Adrenal gland (tissue), 5 donors: ENCODE measurements around the gene KNTC1.

Source experiments
- POLR2A ChIP-seq, 2 donors: fragments of 450-650 bp; IDR thresholded peaks; one replicate each; pipeline ENCODE4 v1.6.1; 2017; ENCODE audit warnings: antibody characterized with exemption in 2 of 2, mild to moderate bottlenecking in 2 of 2, moderate library complexity in 1 of 2
- TF ChIP-seq, protein P1 (sequence below), 6 experiments: fragments of 450-650 bp in 4 of 6; fragments of 200-600 bp in 2 of 6; sonication (generic) in 1 of 6; IDR thresholded peaks; 1 replicate in 5 of 6; 2 replicates in 1 of 6; pipeline versions ENCODE4 v1.5.1 to v1.8.0; 2016 to 2021; ENCODE audit warnings: antibody characterized with exemption in 6 of 6, mild to moderate bottlenecking in 2 of 6, moderate library complexity in 1 of 6
- donor health status: DM: no; HTN: no; CAD: no.

DNA sequence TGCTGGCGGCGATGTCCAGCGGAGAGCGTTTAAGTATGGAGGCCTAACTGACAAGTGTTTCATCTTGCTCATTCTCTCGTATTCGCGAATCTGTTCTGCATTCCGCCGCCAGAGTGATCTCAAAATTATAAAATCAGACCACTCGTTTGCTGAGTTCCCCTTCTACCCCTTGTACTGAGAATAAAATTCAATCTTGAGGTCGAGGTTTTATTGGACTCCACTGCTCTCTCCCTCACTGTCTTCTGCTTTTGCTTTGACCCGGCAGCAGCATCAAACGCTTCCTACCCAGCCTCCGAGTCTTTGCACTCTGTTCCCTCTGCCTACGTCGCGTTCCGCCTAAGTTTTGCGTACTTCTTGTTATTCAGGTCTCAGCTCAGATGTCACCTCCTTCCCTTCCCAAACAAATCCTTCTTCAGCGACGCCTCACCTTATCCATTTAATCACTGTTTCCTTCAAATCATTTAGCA is 462 bp downstream of the KNTC1 start:
- TF ChIP-seq, protein P1, sequence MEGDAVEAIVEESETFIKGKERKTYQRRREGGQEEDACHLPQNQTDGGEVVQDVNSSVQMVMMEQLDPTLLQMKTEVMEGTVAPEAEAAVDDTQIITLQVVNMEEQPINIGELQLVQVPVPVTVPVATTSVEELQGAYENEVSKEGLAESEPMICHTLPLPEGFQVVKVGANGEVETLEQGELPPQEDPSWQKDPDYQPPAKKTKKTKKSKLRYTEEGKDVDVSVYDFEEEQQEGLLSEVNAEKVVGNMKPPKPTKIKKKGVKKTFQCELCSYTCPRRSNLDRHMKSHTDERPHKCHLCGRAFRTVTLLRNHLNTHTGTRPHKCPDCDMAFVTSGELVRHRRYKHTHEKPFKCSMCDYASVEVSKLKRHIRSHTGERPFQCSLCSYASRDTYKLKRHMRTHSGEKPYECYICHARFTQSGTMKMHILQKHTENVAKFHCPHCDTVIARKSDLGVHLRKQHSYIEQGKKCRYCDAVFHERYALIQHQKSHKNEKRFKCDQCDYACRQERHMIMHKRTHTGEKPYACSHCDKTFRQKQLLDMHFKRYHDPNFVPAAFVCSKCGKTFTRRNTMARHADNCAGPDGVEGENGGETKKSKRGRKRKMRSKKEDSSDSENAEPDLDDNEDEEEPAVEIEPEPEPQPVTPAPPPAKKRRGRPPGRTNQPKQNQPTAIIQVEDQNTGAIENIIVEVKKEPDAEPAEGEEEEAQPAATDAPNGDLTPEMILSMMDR (IDR thresholded peaks at IDR 0.05) = peak in 1 of 6 experiments; percentile 2
- TF ChIP-seq POLR2A (IDR thresholded peaks at IDR 0.05) = no peak
